HG03354 (cell line): ENCODE data around the gene C5AR2.
"Not testable (repeated sequence)": the region's sequence is repeated elsewhere in the genome, so short reads cannot be mapped to it uniquely, and the experiment has no call there.

Source experiments
- ATAC-seq: cut with Tn5 transposase; IDR thresholded peaks from one replicate; pipeline ENCODE4 v1.9.1; 2021; ENCODE audit warnings: mild to moderate bottlenecking; ENCODE audit not compliant: unreplicated experiment, poor library complexity, severe bottlenecking

Gene C5AR2

DNA sequence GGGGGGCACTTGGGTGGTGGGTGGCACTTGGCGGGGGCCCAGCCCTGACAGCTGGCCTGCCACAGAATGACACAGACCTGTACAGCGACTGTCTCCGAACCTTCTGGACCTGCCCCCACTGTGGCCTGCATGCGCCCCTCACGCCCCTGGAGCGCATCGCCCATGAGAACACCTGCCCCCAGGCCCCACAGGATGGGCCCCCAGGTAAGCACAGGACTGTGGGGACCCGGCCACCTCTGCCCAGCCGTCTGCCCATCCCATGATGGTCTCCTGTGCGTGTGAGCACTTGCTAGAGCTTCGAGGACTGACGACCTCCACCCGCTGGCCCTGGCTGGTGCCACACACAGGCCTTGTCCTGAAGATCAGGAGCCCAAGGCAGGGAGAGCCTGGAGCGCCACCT, 49.1 kb downstream of the C5AR2 start:
- no peak for ATAC-seq

GRCh38 chr19:47381653-47382279, 49.8 kb downstream of the C5AR2 start:
- no peak for ATAC-seq

DNA sequence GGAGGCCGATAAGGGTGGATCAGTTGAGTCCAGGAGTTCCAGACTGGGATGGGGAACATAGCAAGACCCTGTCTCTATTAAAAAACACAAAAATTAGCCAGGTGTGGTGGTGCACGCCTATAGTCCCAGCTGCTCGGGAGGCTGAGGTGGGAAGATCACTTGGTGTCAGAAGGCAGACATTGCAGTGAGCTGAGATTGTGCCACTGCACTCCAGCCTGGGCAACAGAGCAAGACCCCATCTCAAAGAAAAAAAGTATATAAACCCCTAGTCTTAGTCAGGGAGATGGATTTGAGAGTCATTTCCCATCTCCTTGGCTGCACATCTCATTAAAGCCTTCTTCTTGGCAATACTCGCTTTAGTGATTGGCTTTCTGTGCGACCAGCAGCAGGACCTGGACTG, 51.9 kb downstream of the C5AR2 start:
- not testable (repeated sequence) for ATAC-seq

DNA sequence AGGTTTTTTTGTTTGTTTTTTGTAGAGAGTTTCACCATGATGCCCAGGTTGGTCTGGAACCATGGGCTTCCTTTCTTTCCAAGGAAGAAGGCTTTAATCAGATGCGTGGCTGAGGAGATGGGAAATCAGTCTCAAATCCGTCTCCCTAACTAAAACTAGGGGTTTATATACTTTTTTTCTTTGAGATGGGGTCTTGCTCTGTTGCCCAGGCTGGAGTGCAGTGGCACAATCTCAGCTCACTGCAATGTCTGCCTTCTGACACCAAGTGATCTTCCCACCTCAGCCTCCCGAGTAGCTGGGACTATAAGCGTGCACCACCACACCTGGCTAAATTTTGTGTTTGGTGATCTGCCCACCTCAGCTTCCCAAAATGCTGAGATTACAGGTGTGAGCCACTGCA, 52.6 kb downstream of the C5AR2 start:
- not testable (repeated sequence) for ATAC-seq

DNA sequence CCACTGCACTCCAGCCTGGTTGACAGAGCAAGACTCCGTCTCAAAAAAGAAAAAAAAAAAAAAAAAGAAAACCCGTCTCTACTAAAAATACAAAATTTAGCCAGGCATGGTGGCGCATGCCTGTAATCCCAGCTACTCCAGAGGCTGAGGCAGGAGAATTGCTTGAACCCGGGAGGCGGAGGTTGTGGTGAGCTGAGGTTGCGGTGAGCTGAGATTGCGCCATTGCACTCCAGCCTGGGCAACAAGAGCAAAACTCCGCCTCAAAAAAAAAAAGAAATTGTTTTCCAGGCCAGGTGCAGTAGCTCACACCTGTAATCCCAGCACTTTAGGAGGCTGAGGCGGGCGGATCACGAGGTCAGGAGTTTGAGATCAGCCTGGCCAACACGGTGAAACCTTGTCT, 54.6 kb downstream of the C5AR2 start:
- ATAC-seq, result not testable (repeated sequence)

DNA sequence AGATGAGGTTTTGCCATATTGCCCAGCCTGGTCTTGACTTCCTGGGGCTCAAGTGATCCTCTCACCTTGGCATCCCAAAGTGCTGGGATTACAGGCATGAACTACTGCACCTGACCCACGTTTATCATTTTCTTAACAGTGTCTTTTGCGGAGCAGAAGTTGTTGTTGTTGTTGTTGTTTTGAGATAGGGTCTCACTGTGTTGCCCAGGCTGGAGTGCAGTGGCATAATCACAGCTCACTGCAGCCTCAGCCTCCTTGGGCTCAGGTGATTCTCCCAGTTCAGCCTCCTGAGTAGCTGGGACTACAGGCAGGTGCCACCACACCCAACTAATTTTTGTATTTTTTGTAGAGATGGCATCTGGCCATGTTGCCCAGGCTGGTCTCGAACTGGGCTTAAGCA, 55.6 kb downstream of the C5AR2 start:
- ATAC-seq, result not testable (repeated sequence)

DNA sequence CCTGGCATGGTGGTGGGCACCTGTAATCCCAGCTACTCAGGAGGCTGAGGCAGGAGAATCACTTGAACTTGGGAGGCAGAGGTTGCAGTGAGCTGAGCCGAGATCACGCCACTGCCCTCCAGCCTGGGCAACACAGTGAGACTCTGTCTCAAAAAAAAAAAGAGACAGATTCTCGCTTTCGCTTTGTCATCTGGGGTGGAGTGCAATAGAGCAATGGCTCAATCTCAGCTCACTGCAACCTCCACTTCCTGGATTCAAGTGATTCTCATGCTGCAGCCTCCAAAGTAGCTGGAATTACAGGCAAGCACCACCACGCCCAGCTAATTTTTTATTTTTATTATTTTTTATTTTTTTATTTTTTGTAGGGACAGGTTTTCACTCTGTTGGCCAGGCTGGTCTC, 56.7 kb downstream of the C5AR2 start:
- not testable (repeated sequence) for ATAC-seq

DNA sequence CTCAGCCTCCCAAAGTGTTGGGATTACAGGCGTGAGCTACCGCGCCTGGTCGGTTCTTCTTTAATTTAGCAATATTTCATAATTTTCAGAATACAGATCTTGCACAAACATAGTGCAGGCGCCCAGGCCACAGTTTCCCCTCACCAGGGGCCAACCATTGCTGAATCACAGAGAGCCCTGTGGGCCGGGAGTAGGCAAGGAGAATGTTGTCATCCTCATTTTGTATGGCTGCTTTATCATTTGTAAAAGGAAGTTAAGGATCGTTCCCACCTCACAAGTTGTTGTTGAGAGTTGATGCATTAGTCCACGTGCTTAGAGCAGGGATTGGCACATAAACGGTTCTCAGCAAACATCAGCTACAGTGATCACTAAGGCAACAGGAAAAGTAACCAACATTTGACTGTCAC, 57.2 kb downstream of the C5AR2 start:
- no peak for ATAC-seq

- ATAC-seq, result no peak
These were observed 58.8 kb downstream of the C5AR2 start for GRCh38 chr19:47390533-47391488.

- ATAC-seq, result no peak
These were observed 59.7 kb downstream of the C5AR2 start for GRCh38 chr19:47391510-47392223.
